ENCODE data around the gene ASIC3.

Gene ASIC3

GRCh38 chr7:151006590-151007300 is 41.6 kb upstream of the ASIC3 start:
- no peak overlapping the region for H3K27ac ChIP-seq
- no peak for TF ChIP-seq CTCF (conservative IDR thresholded peaks at IDR 0.05)

GRCh38 chr7:151007469-151007898 is 40.8 kb upstream of the ASIC3 start:
- TF ChIP-seq CTCF (conservative IDR thresholded peaks at IDR 0.05) (no peak), ZFX (IDR thresholded peaks at IDR 0.05) (no peak)
- no peak overlapping the region for H3K27ac ChIP-seq

- TF ChIP-seq ZFX (IDR thresholded peaks at IDR 0.05) (no peak), CTCF (conservative IDR thresholded peaks at IDR 0.05) (no peak)
- H3K27ac ChIP-seq, result no peak overlapping the region
Measured at GRCh38 chr7:151008143-151008510, 40.2 kb upstream of the ASIC3 start.

GRCh38 chr7:151008511-151009323 is 39.6 kb upstream of the ASIC3 start:
- TF ChIP-seq ZFX (IDR thresholded peaks at IDR 0.05), result no peak
- peak; percentile 86 for TF ChIP-seq CTCF (conservative IDR thresholded peaks at IDR 0.05)
- H3K27ac ChIP-seq, result no peak overlapping the region

GRCh38 chr7:151009327-151010036 is 38.8 kb upstream of the ASIC3 start:
- TF ChIP-seq ZFX (IDR thresholded peaks at IDR 0.05) (no peak), CTCF (conservative IDR thresholded peaks at IDR 0.05) (no peak)
- H3K27ac ChIP-seq, result no peak overlapping the region

- no peak for TF ChIP-seq CTCF (conservative IDR thresholded peaks at IDR 0.05)
- no peak for TF ChIP-seq ZFX (IDR thresholded peaks at IDR 0.05)
- H3K27ac ChIP-seq, result no peak overlapping the region
Measured at GRCh38 chr7:151010037-151010306, 38.4 kb upstream of the ASIC3 start.
